ENCODE results near the gene DNAH11. TPM values are rescaled to one million over a fixed set of nuclear protein-coding genes. Genes with fewer than 3 reads are reported as not detected.

The DNAH11 gene
- total and polyA plus RNA-seq, 12 donors, result 0.03 to 0.59 (median 0.19) TPM; not detected in 2

DNA sequence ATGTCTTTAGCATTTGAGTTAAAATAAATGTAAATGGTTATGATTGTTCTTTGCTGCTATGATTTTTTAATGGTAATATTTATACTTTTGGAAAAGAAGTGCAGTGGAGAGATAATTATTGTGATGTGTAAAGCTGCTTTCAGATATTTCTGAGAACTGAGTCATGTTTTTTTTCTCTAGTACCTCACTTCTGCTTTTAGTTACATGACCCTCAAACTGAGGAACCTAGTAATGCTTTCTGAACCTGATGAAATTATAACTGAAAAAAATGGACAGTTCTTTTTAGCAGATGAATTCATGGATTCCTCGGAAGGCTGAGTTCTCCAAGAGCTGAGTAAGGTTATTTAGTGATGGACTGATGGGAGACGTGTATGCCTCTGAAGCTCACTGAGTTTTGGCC, 235.1 kb downstream of the DNAH11 start:
- no peak for ATAC-seq
- Histone ChIP-seq H3K36me3 (no peaks in the 10 kb centered on the region), H3K9me3 (no peaks in the 10 kb centered on the region), H3K27me3 (peaks cover 0 to 6% (median 0%) of the 10 kb centered on the region in 7 donors), H3K4me3 (no peak overlapping the region), H3K27ac (no peak overlapping the region), H3K4me1 (no peaks in the 10 kb centered on the region)
- DNase-seq, result no peak
- 81 to 86% methylated on average over 2 of the region's 2 CpGs for WGBS, 2 donors
- intact Hi-C loops (cut with DNase I), result loop anchor here in 1 of 10 donors (10.0 kb wide), 1 partner anchor 227 kb away; no protein-coding TSS in a partner anchor
- no peak for TF ChIP-seq CTCF (IDR thresholded peaks at IDR 0.05)

DNA sequence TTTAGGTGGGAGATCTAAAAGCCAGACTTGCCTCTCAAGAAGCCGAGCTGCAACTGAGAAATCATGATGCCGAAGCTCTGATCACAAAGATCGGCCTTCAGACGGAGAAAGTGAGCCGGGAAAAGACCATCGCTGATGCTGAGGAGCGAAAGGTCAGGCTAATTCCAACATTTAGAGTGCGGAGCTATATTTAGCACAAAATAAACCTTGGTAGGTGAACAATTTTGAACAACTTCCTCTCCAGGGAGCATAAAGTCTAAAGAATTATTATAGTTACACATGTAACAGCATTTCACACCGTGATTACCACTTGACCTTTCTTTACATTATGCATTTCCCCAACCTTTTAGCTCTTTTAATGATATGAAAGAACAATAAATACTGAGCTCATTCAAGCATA, 236.1 kb downstream of the DNAH11 start:
- no peak for TF ChIP-seq CTCF (IDR thresholded peaks at IDR 0.05)
- Histone ChIP-seq H3K27me3 (peaks cover 0 to 6% (median 0%) of the 10 kb centered on the region in 7 donors), H3K4me1 (no peaks in the 10 kb centered on the region), H3K27ac (no peak overlapping the region), H3K4me3 (no peak overlapping the region), H3K9me3 (no peaks in the 10 kb centered on the region), H3K36me3 (no peaks in the 10 kb centered on the region)
- ATAC-seq (no peak), DNase-seq (no peak)
- intact Hi-C loops (cut with DNase I), result loop anchor here in 1 of 10 donors (10.0 kb wide), 1 partner anchor 226 kb away; no protein-coding TSS in a partner anchor
- 73 to 77% methylated on average over 9 of the region's 9 CpGs for WGBS, 2 donors

GRCh38 chr7:21782996-21783395, 240.2 kb downstream of the DNAH11 start:
- ATAC-seq (no peak), DNase-seq (no peak)
- Histone ChIP-seq H3K4me1 (no peaks in the 10 kb centered on the region), H3K36me3 (no peaks in the 10 kb centered on the region), H3K4me3 (no peak overlapping the region), H3K27ac (no peak overlapping the region), H3K27me3 (no peaks in the 10 kb centered on the region), H3K9me3 (no peaks in the 10 kb centered on the region)
- TF ChIP-seq CTCF (IDR thresholded peaks at IDR 0.05), result no peak
- 77 to 84% methylated on average over 2 of the region's 2 CpGs for WGBS, 2 donors
- intact Hi-C loops (cut with DNase I), result no loop called here

DNA sequence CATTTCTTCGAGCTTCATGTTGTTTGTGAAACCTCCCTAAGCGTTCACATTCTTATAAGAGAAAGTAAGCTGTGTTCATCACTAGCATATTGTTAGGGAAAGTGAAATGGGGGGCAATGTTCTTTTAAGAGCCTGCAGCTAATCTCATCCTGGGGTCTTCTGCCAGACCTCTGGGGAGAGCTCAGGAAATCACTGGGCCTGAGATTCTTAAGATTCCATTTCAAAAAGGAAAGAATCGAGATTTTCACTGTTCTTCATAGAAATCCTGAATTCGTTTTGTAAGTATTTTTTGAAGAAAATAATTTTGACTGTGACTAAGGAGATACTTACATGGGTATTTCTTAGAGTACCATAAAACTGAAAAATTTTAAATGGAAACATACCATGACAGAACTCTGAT, 242.2 kb downstream of the DNAH11 start:
- Histone ChIP-seq H3K4me3 (no peak overlapping the region), H3K36me3 (no peaks in the 10 kb centered on the region), H3K4me1 (no peaks in the 10 kb centered on the region), H3K27ac (no peak overlapping the region), H3K27me3 (no peaks in the 10 kb centered on the region), H3K9me3 (no peaks in the 10 kb centered on the region)
- ATAC-seq, result no peak
- intact Hi-C loops (cut with DNase I), result no loop called here
- no peak for TF ChIP-seq CTCF (IDR thresholded peaks at IDR 0.05)
- WGBS, 2 donors, result 61 to 76% methylated on average over 4 of the region's 4 CpGs
- no peak for DNase-seq

Measured in heart right ventricle (tissue), 16 donors.